Fibroblast of skin of left quadriceps (primary cell): Measurements from ENCODE around the gene DOCK3.
A peak's percentile ranks its signal among the peaks of the same experiment; 100 is the strongest.
"Not testable (repeated sequence)": the region's sequence is repeated elsewhere in the genome, so short reads cannot be mapped to it uniquely, and the experiment has no call there.

ENCODE experiments used
- DNase-seq, 2 experiments: peaks; one replicate each; pipeline ENCODE4 v3.0.0-alpha.2; 2013; ENCODE audit warnings: low read depth in 2 of 2

Gene DOCK3

GRCh38 chr3:51385621-51386091, 710.9 kb downstream of the DOCK3 start:
- DNase-seq = no peak

GRCh38 chr3:51386159-51386851, 711.6 kb downstream of the DOCK3 start:
- DNase-seq = no peak

- DNase-seq = no peak
Measured at GRCh38 chr3:51386852-51387229, 712.1 kb downstream of the DOCK3 start.

- not testable (repeated sequence) for DNase-seq
Measured at GRCh38 chr3:51387281-51387680, 712.6 kb downstream of the DOCK3 start.

GRCh38 chr3:51388286-51389029, 713.7 kb downstream of the DOCK3 start:
- no peak for DNase-seq

GRCh38 chr3:51389423-51390183, 714.9 kb downstream of the DOCK3 start:
- DNase-seq = no peak

GRCh38 chr3:51390246-51391074, 715.7 kb downstream of the DOCK3 start:
- no peak for DNase-seq

- peak; percentile 91 for DNase-seq
Measured at GRCh38 chr3:51391075-51391565, 716.4 kb downstream of the DOCK3 start, which contains the start of gene RBM15B. Gene RBM15B, plus strand, starts transcription at chr3:51391285. Its CDS starts 115 bp downstream, at chr3:51391400.

DNA sequence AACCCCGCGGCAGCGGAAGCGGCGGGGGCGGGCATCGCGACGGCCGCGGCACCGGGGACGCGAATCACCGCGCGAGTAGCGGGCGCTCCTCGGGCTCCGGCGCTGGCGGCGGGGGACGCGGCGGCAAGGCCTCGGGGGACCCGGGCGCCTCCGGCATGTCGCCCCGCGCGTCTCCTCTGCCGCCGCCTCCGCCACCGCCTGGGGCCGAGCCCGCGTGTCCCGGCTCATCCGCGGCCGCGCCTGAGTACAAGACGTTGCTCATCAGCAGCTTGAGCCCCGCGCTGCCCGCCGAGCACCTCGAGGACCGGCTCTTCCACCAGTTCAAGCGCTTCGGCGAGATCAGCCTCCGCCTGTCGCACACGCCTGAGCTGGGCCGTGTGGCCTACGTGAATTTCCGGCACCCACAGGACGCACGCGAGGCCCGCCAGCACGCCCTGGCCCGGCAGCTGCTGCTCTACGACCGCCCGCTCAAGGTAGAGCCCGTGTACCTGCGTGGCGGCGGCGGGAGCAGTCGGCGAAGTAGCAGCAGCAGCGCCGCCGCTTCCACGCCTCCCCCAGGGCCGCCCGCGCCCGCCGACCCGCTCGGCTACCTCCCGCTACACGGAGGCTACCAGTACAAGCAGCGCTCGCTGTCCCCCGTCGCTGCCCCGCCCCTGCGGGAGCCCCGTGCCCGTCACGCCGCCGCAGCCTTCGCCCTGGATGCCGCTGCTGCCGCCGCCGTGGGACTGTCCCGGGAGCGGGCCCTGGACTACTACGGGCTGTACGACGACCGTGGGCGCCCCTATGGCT, 717.0 kb downstream of the DOCK3 start:
- DNase-seq = no peak

GRCh38 chr3:51392355-51393133, 717.8 kb downstream of the DOCK3 start:
- no peak for DNase-seq

DNA sequence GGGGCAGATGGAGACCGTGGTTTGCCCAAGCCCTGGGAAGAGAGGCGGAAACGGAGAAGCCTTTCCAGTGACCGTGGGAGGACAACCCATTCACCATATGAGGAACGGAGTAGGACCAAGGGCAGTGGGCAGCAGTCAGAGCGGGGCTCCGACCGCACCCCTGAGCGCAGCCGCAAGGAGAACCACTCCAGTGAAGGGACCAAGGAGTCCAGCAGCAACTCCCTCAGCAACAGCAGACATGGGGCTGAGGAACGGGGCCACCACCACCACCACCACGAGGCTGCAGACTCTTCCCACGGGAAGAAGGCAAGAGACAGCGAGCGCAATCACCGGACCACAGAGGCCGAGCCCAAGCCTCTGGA, 718.4 kb downstream of the DOCK3 start:
- DNase-seq = no peak

DNA sequence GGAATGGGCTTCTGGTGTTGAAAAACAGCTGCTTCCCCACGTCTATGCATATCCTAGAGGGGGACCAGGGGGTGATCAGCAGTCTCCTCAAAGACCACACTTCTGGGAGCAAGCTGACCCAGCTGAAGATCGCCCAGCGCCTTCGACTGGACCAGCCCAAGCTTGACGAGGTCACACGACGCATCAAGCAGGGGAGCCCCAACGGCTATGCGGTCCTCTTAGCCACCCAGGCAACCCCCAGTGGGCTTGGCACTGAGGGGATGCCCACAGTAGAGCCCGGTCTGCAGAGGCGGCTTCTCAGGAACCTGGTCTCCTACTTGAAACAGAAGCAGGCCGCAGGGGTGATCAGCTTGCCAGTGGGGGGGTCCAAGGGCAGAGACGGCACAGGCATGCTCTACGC, 718.8 kb downstream of the DOCK3 start:
- no peak for DNase-seq

- DNase-seq = no peak
Measured at GRCh38 chr3:51394541-51394940, 719.8 kb downstream of the DOCK3 start.

DNA sequence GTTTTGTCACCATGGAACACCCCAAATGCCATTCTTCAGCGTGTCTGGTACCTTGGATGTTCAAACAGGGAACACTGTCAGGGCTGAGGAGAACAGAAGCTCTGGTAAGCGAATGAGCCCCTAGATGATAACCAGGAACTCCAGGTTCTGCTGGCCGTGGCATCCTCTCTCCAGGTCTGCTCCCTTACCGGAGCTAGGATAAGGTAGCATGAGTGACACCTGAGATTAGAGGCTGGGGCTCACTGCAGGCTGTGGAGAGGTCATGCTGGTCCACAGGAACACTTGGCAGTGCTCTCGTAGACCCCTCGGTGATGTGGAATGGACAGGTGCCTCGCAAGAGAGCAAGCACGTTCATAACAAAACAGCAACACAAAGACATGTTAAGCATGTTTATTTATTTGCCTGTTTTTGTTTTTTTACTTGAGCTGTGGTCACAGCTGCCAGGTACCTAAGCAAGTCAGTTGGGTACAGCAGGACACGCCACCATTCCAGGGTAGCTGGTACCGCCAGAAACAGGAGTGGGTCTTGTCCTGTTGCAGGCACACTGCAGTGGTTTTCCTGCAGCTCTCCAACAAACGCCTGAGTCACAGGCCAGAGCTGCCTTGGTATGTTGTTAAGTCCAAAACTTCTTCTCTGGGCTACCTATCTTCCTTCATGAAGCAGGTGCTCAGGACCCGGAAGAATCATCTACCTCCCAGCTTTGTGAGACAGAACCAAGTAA, 720.9 kb downstream of the DOCK3 start:
- DNase-seq = no peak

GRCh38 chr3:51396401-51396800, 721.7 kb downstream of the DOCK3 start:
- DNase-seq = no peak

- DNase-seq = no peak
Measured at GRCh38 chr3:51397392-51397791, 722.7 kb downstream of the DOCK3 start.

- no peak for DNase-seq
Measured at GRCh38 chr3:51398595-51399310, 724.0 kb downstream of the DOCK3 start.

DNA sequence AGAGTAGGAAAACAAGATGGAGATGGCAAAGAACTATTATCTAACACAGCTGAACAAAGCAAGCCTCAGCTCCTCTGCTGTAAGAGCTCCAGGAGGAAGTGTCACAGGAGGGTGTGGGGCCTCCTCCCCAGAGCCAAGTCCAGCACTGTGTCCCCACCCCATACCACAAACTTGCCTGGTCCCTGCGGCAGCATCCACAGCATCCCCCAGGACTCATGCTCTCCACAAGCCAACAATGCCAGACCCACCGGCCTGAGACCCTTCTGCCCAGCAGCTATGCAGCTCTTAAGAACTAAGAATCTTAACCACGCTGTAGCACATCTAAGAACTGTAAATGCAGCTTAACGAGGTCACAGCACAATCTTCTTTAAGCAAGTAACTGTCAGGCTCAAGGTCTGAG, 725.4 kb downstream of the DOCK3 start:
- DNase-seq = no peak
